Lower leg skin (tissue), 4 donors: Measurements from ENCODE around the gene BBS2. TPM values are rescaled to one million over a fixed set of nuclear protein-coding genes. Genes with fewer than 3 reads are reported as not detected.

Source experiments
- DNase-seq, 2 donors: peaks; one replicate each; pipeline ENCODE4 v3.0.0-alpha.2; 2019; ENCODE audit warnings: low spot score in 2 of 2
- H3K4me3 ChIP-seq: fragments of 200-600 bp; sonication (generic); 2 replicates; pipeline ENCODE4 v1.5.1; 2017; ENCODE audit warnings: mild to moderate bottlenecking, low read depth; ENCODE audit not compliant: poor library complexity, severe bottlenecking
- CTCF ChIP-seq, 3 donors: fragments of 450-650 bp; IDR thresholded peaks; one replicate each; pipeline ENCODE4 v1.5.1; 2016; ENCODE audit warnings: antibody characterized with exemption in 3 of 3, mild to moderate bottlenecking in 3 of 3, moderate library complexity in 2 of 3
- POLR2A ChIP-seq, 2 donors: fragments of 450-650 bp; IDR thresholded peaks; one replicate each; pipeline ENCODE4 v1.6.1; 2016 to 2017; ENCODE audit warnings: antibody characterized with exemption in 2 of 2, mild to moderate bottlenecking in 1 of 2, moderate library complexity in 1 of 2
- WGBS, 2 donors: methylation state at CpG; one replicate each; pipeline ENCODE4 v1.1.5; 2018; 5-methylcytosine and 5-hydroxymethylcytosine counted together
- intact Hi-C: fragments of 100-400 bp; cut with DNase I; formaldehyde crosslinking; loops from one replicate; pipeline ENCODE4 v1.15.0; 2023; ENCODE audit warnings: low total_unique reads
- total RNA-seq, 4 donors: library from RNA; depleted of rRNA; stranded (reverse); fragments of >200 nt; gene quantifications; one replicate each; pipeline ENCODE4 v1.1.0, GENCODE V29; 2016

The BBS2 gene
- total RNA-seq, 4 donors from 2014 or later = 76.6 to 106 (median 92.4) TPM

- H3K4me3 ChIP-seq = no peak overlapping the region
- no peak for TF ChIP-seq CTCF (IDR thresholded peaks at IDR 0.05)
- no peak for TF ChIP-seq POLR2A (IDR thresholded peaks at IDR 0.05)
- no peak for DNase-seq
- 81 to 86% methylated on average over 2 of the region's 2 CpGs for WGBS, 2 donors
- intact Hi-C loops = no loop called here
These were observed 59.7 kb downstream of the BBS2 start for GRCh38 chr16:56460101-56460500.

GRCh38 chr16:56457927-56458470 is 61.8 kb downstream of the BBS2 start:
- no peak for TF ChIP-seq POLR2A (IDR thresholded peaks at IDR 0.05)
- TF ChIP-seq CTCF (IDR thresholded peaks at IDR 0.05) = no peak
- intact Hi-C loops = no loop called here
- DNase-seq = no peak
- no peak overlapping the region for H3K4me3 ChIP-seq
- 88 to 94% methylated on average over 6 of the region's 6 CpGs for WGBS, 2 donors

GRCh38 chr16:56451753-56452689 is 67.8 kb downstream of the BBS2 start:
- intact Hi-C loops = no loop called here
- TF ChIP-seq CTCF (IDR thresholded peaks at IDR 0.05) (no peak), POLR2A (IDR thresholded peaks at IDR 0.05) (no peak)
- peak overlapping the region; percentile 60 for H3K4me3 ChIP-seq
- DNase-seq = no peak
- 4 to 6% methylated on average over 31 of the region's 31 CpGs for WGBS, 2 donors

GRCh38 chr16:56450986-56451752 is 68.7 kb downstream of the BBS2 start, which contains the start of the genes NUDT21 and OGFOD1:
Gene NUDT21, minus strand, starts transcription at chr16:56451332. Its CDS starts 130 bp downstream, at chr16:56451202.
Gene OGFOD1, plus strand, starts transcription at chr16:56451554. Its CDS starts 59 bp downstream, at chr16:56451613.
- 0% methylated on average over 53 to 56 of the region's 56 CpGs for whole genome bisulfite sequencing, 2 donors
- TF ChIP-seq POLR2A (IDR thresholded peaks at IDR 0.05) = no peak
- no peak for TF ChIP-seq CTCF (IDR thresholded peaks at IDR 0.05)
- intact Hi-C loops = no loop called here
- peak; percentile 96 to 99 for DNase-seq
- peak within 1 kb of the TSS; percentile 93 for H3K4me3 ChIP-seq

- TF ChIP-seq CTCF (IDR thresholded peaks at IDR 0.05) = no peak
- TF ChIP-seq POLR2A (IDR thresholded peaks at IDR 0.05) = no peak
- peak overlapping the region; percentile 93 for H3K4me3 ChIP-seq
- WGBS, 2 donors = 8 to 12% methylated on average over 18 of the region's 18 CpGs
- intact Hi-C loops = no loop called here
- no peak for DNase-seq
These were observed 69.4 kb downstream of the BBS2 start for GRCh38 chr16:56450275-56450985.
